Caco-2 (cell line): ENCODE results near the gene BID. TPM values are rescaled to one million over a fixed set of nuclear protein-coding genes. Genes with fewer than 3 reads are reported as not detected.

Experiments used
- BruUV-seq: library from RNA; stranded (reverse); fragments of 400-500 nt; replicated peaks from 2 replicates; lab custom pipeline; 2021; lab: Mats Ljungman, UMichigan
- CTCF ChIA-PET: fragments of 300-600 bp; sonication (Branson Sonifier 250); formaldehyde crosslinking; loops from one replicate; lab custom pipeline; 2022; ENCODE audit warnings: antibody characterized with exemption; lab: Charles Lee
- POLR2A ChIA-PET: fragments of 300-600 bp; sonication (Branson Sonifier 250); formaldehyde crosslinking; loops from one replicate; lab custom pipeline; 2022; ENCODE audit warnings: antibody characterized with exemption; lab: Charles Lee
- DNase-seq, 2 experiments: peaks; one replicate each; pipeline versions ENCODE4 v3.0.0 to v3.0.0-alpha.2; 2020 to 2022
- H3K27me3 ChIP-seq: replicated peaks from 2 replicates; pipeline ENCODE4 v1.6.0; 2011; ENCODE audit warnings: low read length; ENCODE audit not compliant: control insufficient read depth, insufficient read depth
- H3K36me3 ChIP-seq: 2 replicates; pipeline ENCODE4 v1.5.1; 2011; ENCODE audit warnings: low read length; ENCODE audit not compliant: control insufficient read depth, insufficient read depth
- H3K4me1 ChIP-seq: fragments of 250-450 bp; sonication (Bioruptor Pico); 2 replicates; pipeline ENCODE4 v1.5.1; 2020; ENCODE audit warnings: mild to moderate bottlenecking
- H3K4me3 ChIP-seq: 2 replicates; pipeline ENCODE4 v1.5.1; 2011; ENCODE audit warnings: low read depth, mild to moderate bottlenecking, control low read depth, low read length
- H3K9me3 ChIP-seq: fragments of 250-450 bp; sonication (Bioruptor Pico); 2 replicates; pipeline ENCODE4 v1.5.1; 2020; ENCODE audit warnings: mild to moderate bottlenecking, moderate library complexity
- H3K27ac Mint-ChIP-seq: one replicate; pipeline ENCODE4 v1.8.0; 2022; ENCODE audit warnings: mixed read lengths; ENCODE audit not compliant: unreplicated experiment
- H3K27me3 Mint-ChIP-seq: one replicate; pipeline ENCODE4 v1.8.0; 2022; ENCODE audit warnings: mixed read lengths; ENCODE audit not compliant: insufficient read depth, unreplicated experiment
- H3K36me3 Mint-ChIP-seq: one replicate; pipeline ENCODE4 v1.8.0; 2022; ENCODE audit warnings: mild to moderate bottlenecking, mixed read lengths; ENCODE audit not compliant: insufficient read depth, unreplicated experiment
- H3K4me1 Mint-ChIP-seq: one replicate; pipeline ENCODE4 v1.8.0; 2022; ENCODE audit warnings: low read depth, mixed read lengths; ENCODE audit not compliant: unreplicated experiment
- H3K4me3 Mint-ChIP-seq: one replicate; pipeline ENCODE4 v1.8.0; 2022; ENCODE audit warnings: mild to moderate bottlenecking, moderate library complexity, mixed read lengths; ENCODE audit not compliant: unreplicated experiment
- H3K9me3 Mint-ChIP-seq: one replicate; pipeline ENCODE4 v1.8.0; 2022; ENCODE audit warnings: mixed read lengths; ENCODE audit not compliant: unreplicated experiment
- intact Hi-C: fragments of 100-400 bp; cut with micrococcal nuclease; formaldehyde crosslinking; loops from one replicate; pipeline ENCODE4 v1.10.0; 2022; ENCODE audit not compliant: unreplicated experiment
- total RNA-seq: library from RNA; stranded (reverse); gene quantifications from 2 replicates; pipeline ENCODE4 v1.2.3, GENCODE V29; 2022
- TF ChIP-seq, protein P1 (sequence below), 2 experiments: fragments of 200-600 bp in 1 of 2; IDR thresholded peaks; 1 replicate in 1 of 2; 2 replicates in 1 of 2; pipeline versions ENCODE4 v1.5.1 to v1.8.0; 2011 to 2022; ENCODE audit warnings: antibody characterized with exemption in 1 of 2, control low read depth in 1 of 2, inconsistent platforms in 1 of 2, low read depth in 1 of 2, low read length in 1 of 2, mild to moderate bottlenecking in 1 of 2, moderate library complexity in 1 of 2; ENCODE audit not compliant: insufficient read depth in 1 of 2, severe bottlenecking in 1 of 2, unreplicated experiment in 1 of 2

BID gene
- total RNA-seq, 1 experiment from 2014 or later = 28.2 TPM

DNA sequence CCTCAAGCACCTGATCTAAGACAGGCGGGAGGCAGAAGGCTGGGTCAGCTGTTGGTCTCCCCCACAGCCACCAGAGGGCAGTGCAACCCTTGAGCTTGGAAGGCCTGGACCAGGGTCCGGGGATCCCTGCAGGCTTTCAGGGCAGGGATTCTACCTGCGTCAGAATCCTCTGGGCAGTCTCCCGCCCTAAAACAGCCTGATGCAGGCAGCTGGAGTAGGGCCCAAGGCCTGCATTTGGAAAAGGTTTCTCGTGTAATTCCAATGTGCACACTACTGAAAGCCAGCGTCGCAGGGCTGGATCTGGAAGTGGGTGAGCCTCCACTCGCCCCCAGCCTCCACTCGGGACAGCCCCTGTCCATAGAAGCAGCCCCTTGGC, 31.8 kb downstream of the BID start:
- no peaks in the 10 kb centered on the region for H3K9me3 ChIP-seq
- Mint-ChIP-seq H3K27me3 (no peaks in the 10 kb centered on the region), H3K4me3 (no peak overlapping the region), H3K36me3 (peaks cover 9% of the 10 kb centered on the region), H3K27ac (no peak overlapping the region), H3K4me1 (no peaks in the 10 kb centered on the region), H3K9me3 (no peaks in the 10 kb centered on the region)
- peak; percentile 80 to 85 for DNase-seq
- POLR2A ChIA-PET = interaction anchor here (0.6 kb wide), 1 partner anchor 1966 kb away, joined by 5 read pairs; no protein-coding TSS in a partner anchor
- intact Hi-C loops = loop anchor here (1.0 to 10.0 kb wide), 5 partner anchors 26 to 334 kb away; partner anchors contain the start of gene PEX26
- CTCF ChIA-PET = interaction anchor here (0.5 to 4.3 kb wide), 9 partner anchors 8 to 413 kb away, joined by 3 to 59 read pairs (median 4); partner anchors contain the start of gene PEX26
- TF ChIP-seq, protein P1, sequence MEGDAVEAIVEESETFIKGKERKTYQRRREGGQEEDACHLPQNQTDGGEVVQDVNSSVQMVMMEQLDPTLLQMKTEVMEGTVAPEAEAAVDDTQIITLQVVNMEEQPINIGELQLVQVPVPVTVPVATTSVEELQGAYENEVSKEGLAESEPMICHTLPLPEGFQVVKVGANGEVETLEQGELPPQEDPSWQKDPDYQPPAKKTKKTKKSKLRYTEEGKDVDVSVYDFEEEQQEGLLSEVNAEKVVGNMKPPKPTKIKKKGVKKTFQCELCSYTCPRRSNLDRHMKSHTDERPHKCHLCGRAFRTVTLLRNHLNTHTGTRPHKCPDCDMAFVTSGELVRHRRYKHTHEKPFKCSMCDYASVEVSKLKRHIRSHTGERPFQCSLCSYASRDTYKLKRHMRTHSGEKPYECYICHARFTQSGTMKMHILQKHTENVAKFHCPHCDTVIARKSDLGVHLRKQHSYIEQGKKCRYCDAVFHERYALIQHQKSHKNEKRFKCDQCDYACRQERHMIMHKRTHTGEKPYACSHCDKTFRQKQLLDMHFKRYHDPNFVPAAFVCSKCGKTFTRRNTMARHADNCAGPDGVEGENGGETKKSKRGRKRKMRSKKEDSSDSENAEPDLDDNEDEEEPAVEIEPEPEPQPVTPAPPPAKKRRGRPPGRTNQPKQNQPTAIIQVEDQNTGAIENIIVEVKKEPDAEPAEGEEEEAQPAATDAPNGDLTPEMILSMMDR (IDR thresholded peaks at IDR 0.05; ENCODE audit: insufficient read depth in 1 of 2, low read depth in 1 of 2, low read length in 1 of 2, severe bottlenecking in 1 of 2, unreplicated experiment in 1 of 2) = peak; percentile 82 to 94
- H3K4me1 ChIP-seq = no peaks in the 10 kb centered on the region
- no peaks in the 10 kb centered on the region for H3K36me3 ChIP-seq
- no peak overlapping the region for H3K4me3 ChIP-seq
- H3K27me3 ChIP-seq = no peaks in the 10 kb centered on the region
- BruUV-seq = no TSS peak

DNA sequence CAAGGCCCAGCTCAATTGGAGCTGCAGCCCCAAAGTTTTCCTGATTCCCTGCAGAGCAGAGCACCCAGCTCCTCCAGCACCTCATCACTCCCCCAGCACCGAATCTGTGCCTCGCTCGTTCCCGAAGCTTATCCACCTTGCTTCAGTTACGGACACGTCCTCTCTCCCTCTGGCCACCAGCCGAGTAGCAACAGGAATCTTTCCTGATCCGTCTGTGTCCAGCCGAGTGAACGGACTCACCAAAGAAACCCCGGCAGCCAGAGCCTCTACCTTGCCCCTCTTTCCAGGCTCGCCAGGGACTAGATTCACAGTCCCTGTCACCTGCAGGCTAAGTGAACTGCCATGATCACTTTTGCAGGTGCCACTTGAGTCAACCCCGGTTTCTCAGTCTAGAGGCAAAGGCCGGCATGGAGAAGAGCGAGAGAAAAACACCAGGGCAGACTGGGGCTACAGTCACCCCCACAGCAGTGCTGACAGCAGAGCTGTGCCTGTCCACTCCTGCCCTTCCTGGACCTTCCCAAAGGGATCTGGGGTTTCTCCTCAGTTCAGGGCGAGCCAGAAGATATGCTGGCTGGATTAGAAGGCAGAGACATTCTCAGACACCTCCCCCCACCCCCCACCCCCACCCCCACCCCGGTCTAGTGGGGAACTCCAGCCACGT, 32.3 kb downstream of the BID start:
- DNase-seq = no peak
- H3K4me1 ChIP-seq = no peaks in the 10 kb centered on the region
- H3K36me3 ChIP-seq = no peaks in the 10 kb centered on the region
- intact Hi-C loops = loop anchor here (1.0 to 10.0 kb wide), 5 partner anchors 26 to 335 kb away; partner anchors contain the start of gene PEX26
- no peaks in the 10 kb centered on the region for H3K9me3 ChIP-seq
- no peak overlapping the region for H3K27ac Mint-ChIP-seq
- no peak overlapping the region for H3K4me3 ChIP-seq
- no peaks in the 10 kb centered on the region for H3K9me3 Mint-ChIP-seq
- TF ChIP-seq, protein P1 (IDR thresholded peaks at IDR 0.05; ENCODE audit: insufficient read depth in 1 of 2, low read depth in 1 of 2, low read length in 1 of 2, severe bottlenecking in 1 of 2, unreplicated experiment in 1 of 2) = no peak
- ChIA-PET CTCF (interaction anchor here (0.6 to 4.3 kb wide), 6 partner anchors 26 to 413 kb away, joined by 3 to 59 read pairs (median 8); no protein-coding TSS in a partner anchor), POLR2A (interaction anchor here (0.6 to 0.7 kb wide), 2 partner anchors 323 to 1967 kb away, joined by 5 read pairs; no protein-coding TSS in a partner anchor)
- peaks cover 14% of the 10 kb centered on the region for H3K36me3 Mint-ChIP-seq
- H3K4me1 Mint-ChIP-seq = no peaks in the 10 kb centered on the region
- H3K27me3 ChIP-seq = no peaks in the 10 kb centered on the region
- H3K27me3 Mint-ChIP-seq = no peaks in the 10 kb centered on the region
- no TSS peak for BruUV-seq
- H3K4me3 Mint-ChIP-seq = no peak overlapping the region

DNA sequence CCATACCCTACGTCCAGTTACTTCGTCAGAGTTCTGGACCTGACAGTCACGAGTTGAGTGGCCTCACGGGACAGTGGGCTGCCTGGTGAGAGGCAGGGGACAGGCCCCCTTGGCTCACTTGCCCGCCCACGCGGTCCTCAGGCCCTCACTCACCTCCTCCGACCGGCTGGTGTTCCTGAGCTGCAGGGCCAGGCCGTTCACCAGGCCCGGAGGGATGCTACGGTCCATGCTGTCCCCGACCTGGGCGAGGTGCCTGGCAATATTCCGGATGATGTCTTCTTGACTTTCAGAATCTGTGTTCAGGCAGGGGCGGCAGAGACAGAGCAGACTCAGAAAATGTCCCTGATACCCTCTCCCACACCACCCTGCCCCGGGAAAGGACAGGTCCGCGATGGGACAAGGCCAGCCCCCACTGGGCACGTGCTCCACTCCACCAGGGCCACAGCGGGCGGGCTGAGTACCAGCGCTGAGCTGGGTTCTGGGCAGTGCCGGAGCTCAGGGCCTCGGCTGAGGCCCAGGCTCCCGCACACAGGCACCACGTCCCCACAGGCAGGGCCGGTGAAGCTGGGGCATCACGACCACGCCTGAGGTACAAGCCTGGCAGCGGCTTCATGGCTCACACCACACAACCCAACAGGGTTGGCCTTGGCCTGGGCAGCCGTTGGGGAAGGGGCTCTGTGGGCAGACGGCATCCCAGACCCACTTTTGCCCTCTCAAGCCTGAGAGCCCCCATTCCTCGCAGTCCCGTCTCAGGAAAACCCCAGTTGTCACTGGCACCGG, 34.9 kb downstream of the BID start:
- H3K36me3 ChIP-seq = no peaks in the 10 kb centered on the region
- H3K4me3 ChIP-seq = no peak overlapping the region
- Mint-ChIP-seq H3K9me3 (no peaks in the 10 kb centered on the region), H3K36me3 (peaks cover 18% of the 10 kb centered on the region), H3K4me3 (no peak overlapping the region), H3K4me1 (no peaks in the 10 kb centered on the region), H3K27ac (peak overlapping the region; percentile 33), H3K27me3 (no peaks in the 10 kb centered on the region)
- H3K4me1 ChIP-seq = no peaks in the 10 kb centered on the region
- POLR2A ChIA-PET = no interaction called here
- CTCF ChIA-PET = interaction anchor here (1.3 to 1.5 kb wide), 2 partner anchors 46 to 181 kb away, joined by 3 to 4 read pairs; no protein-coding TSS in a partner anchor
- no peak for DNase-seq
- intact Hi-C loops = no loop called here
- no peaks in the 10 kb centered on the region for H3K9me3 ChIP-seq
- BruUV-seq = no TSS peak
- H3K27me3 ChIP-seq = no peaks in the 10 kb centered on the region
- TF ChIP-seq, protein P1 (IDR thresholded peaks at IDR 0.05; ENCODE audit: insufficient read depth in 1 of 2, low read depth in 1 of 2, low read length in 1 of 2, severe bottlenecking in 1 of 2, unreplicated experiment in 1 of 2) = no peak
